Psoas muscle (tissue), 8 donors: ENCODE data around the gene CDH26. TPM values are rescaled to one million over a fixed set of nuclear protein-coding genes. Genes with fewer than 3 reads are reported as not detected.

Source experiments
- ATAC-seq, 4 donors: fragments of 200-7000 bp; cut with Tn5 transposase; one replicate each; pipeline ENCODE4 v1.9.1; 2020; ENCODE audit warnings: moderate library complexity in 3 of 4, mild to moderate bottlenecking in 2 of 4
- DNase-seq, 2 donors: peaks; one replicate each; pipeline ENCODE4 v3.0.0-alpha.2; 2020
- H3K27ac ChIP-seq: fragments of 200-600 bp; one replicate; pipeline ENCODE4 v1.8.0; 2022
- H3K27me3 ChIP-seq, 3 donors: fragments of 200-600 bp in 1 of 3; one replicate each; pipeline versions ENCODE4 v1.6.1 to v1.8.0; 2013 to 2022; ENCODE audit warnings: low read length in 2 of 3, mild to moderate bottlenecking in 2 of 3, moderate library complexity in 1 of 3; ENCODE audit not compliant: insufficient read depth in 3 of 3
- H3K36me3 ChIP-seq, 2 donors: fragments of 200-600 bp in 1 of 2; one replicate each; pipeline versions ENCODE4 v1.6.1 to v1.8.0; 2013 to 2022; ENCODE audit warnings: low read depth in 1 of 2, mild to moderate bottlenecking in 1 of 2, moderate library complexity in 1 of 2; ENCODE audit not compliant: insufficient read depth in 1 of 2
- H3K4me1 ChIP-seq: fragments of 200-600 bp; one replicate; pipeline ENCODE4 v1.8.0; 2022
- H3K4me3 ChIP-seq: fragments of 200-600 bp; one replicate; pipeline ENCODE4 v1.8.0; 2022; ENCODE audit warnings: mild to moderate bottlenecking
- H3K9me3 ChIP-seq: fragments of 200-600 bp; one replicate; pipeline ENCODE4 v1.8.0; 2022
- WGBS, 3 donors: extraction: QIAGEN DNeasy Blood & Tissue Kit; methylation state at CpG; one replicate each; pipeline versions ENCODE4 v1.1.6 to v1.1.7; 2013; 5-methylcytosine and 5-hydroxymethylcytosine counted together
- intact Hi-C, 2 donors: fragments of 100-400 bp; cut with DNase I; formaldehyde crosslinking; loops; one replicate each; pipeline versions ENCODE4 v1.11.0 to v1.14.2; 2022
- polyA plus RNA-seq, 3 donors: library from polyadenylated mRNA; stranded (reverse); fragments of 200-250 nt; gene quantifications; one replicate each; pipeline ENCODE4 v1.2.3, GENCODE V29; 2013
- total RNA-seq, 4 donors: library from RNA; stranded (reverse); fragmentation: NEBNext Ultra II Directional in 2 of 4; extraction: Animal tissue kit (Norgen Biotek cat#: 25700) in 2 of 4; gene quantifications; one replicate each; pipeline versions ENCODE4 v1.2.1 to v1.2.4, GENCODE V29; 2021 to 2023
- TF ChIP-seq, protein P1 (sequence below): fragments of 200-600 bp; IDR thresholded peaks from one replicate; pipeline ENCODE4 v1.8.0; 2022; ENCODE audit warnings: antibody characterized with exemption
- donor health status: healthy with polysubstance abuse.
- donor health status: DM: no; HTN: no; CAD: no; lungs with moderate emphysema.
- donor health status: Bipolar disorder and iron deficiency.
- donor health status: healthy.
- donor health status: DM: yes; HTN: yes; CAD: no.
- donor health status: DM: no; HTN: no; CAD: no.
- donor health status: DM: no; HTN: no; CAD: no.
- donor health status: DM: yes; HTN: yes; CAD: no.

Gene CDH26
- total and polyA plus RNA-seq, 7 donors = 0.18 to 0.77 (median 0.32) TPM

GRCh38 chr20:59976156-59976782 is 18.0 kb downstream of the CDH26 start:
- Histone ChIP-seq H3K9me3 (no peaks in the 10 kb centered on the region), H3K27ac (no peak overlapping the region), H3K27me3 (no peaks in the 10 kb centered on the region), H3K36me3 (no peaks in the 10 kb centered on the region), H3K4me1 (no peaks in the 10 kb centered on the region), H3K4me3 (no peak overlapping the region)
- 57 to 58% (median 58%) methylated on average over 6 of the region's 6 CpGs for WGBS, 3 donors
- intact Hi-C loops = no loop called here
- ATAC-seq = no peak
- DNase-seq = no peak
- TF ChIP-seq, protein P1, sequence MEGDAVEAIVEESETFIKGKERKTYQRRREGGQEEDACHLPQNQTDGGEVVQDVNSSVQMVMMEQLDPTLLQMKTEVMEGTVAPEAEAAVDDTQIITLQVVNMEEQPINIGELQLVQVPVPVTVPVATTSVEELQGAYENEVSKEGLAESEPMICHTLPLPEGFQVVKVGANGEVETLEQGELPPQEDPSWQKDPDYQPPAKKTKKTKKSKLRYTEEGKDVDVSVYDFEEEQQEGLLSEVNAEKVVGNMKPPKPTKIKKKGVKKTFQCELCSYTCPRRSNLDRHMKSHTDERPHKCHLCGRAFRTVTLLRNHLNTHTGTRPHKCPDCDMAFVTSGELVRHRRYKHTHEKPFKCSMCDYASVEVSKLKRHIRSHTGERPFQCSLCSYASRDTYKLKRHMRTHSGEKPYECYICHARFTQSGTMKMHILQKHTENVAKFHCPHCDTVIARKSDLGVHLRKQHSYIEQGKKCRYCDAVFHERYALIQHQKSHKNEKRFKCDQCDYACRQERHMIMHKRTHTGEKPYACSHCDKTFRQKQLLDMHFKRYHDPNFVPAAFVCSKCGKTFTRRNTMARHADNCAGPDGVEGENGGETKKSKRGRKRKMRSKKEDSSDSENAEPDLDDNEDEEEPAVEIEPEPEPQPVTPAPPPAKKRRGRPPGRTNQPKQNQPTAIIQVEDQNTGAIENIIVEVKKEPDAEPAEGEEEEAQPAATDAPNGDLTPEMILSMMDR = no peak

GRCh38 chr20:59977086-59977485 is 18.9 kb downstream of the CDH26 start:
- DNase-seq = no peak

GRCh38 chr20:59983076-59983475 is 24.9 kb downstream of the CDH26 start:
- H3K4me1 ChIP-seq = no peaks in the 10 kb centered on the region
- DNase-seq = no peak
- H3K27ac ChIP-seq = no peak overlapping the region
- TF ChIP-seq, protein P1 = no peak
- no peaks in the 10 kb centered on the region for H3K27me3 ChIP-seq
- H3K4me3 ChIP-seq = no peak overlapping the region
- no peak for ATAC-seq
- H3K9me3 ChIP-seq = no peaks in the 10 kb centered on the region
- 87 to 89% (median 88%) methylated on average over 9 of the region's 9 CpGs for WGBS, 3 donors
- H3K36me3 ChIP-seq = no peaks in the 10 kb centered on the region
- intact Hi-C loops = no loop called here

More at GRCh38 chr20:59977086-59977485, 18.9 kb downstream of the CDH26 start:
- no peaks in the 10 kb centered on the region for H3K27me3 ChIP-seq
- no peaks in the 10 kb centered on the region for H3K9me3 ChIP-seq
- H3K27ac ChIP-seq = no peak overlapping the region
- ATAC-seq = no peak
- no peaks in the 10 kb centered on the region for H3K4me1 ChIP-seq
- H3K36me3 ChIP-seq = no peaks in the 10 kb centered on the region
- WGBS, 3 donors = 95 to 97% (median 96%) methylated on average over 9 of the region's 9 CpGs
- H3K4me3 ChIP-seq = no peak overlapping the region
- TF ChIP-seq, protein P1 = no peak
- intact Hi-C loops = no loop called here

GRCh38 chr20:59984541-59984940 is 26.3 kb downstream of the CDH26 start:
- ATAC-seq = no peak
- Histone ChIP-seq H3K9me3 (no peaks in the 10 kb centered on the region), H3K4me1 (no peaks in the 10 kb centered on the region), H3K27ac (no peak overlapping the region), H3K36me3 (no peaks in the 10 kb centered on the region), H3K27me3 (no peaks in the 10 kb centered on the region), H3K4me3 (no peak overlapping the region)
- TF ChIP-seq, protein P1 = no peak
- no peak for DNase-seq
- intact Hi-C loops = no loop called here
- WGBS, 3 donors = 77 to 82% (median 81%) methylated on average over 4 of the region's 4 CpGs

DNA sequence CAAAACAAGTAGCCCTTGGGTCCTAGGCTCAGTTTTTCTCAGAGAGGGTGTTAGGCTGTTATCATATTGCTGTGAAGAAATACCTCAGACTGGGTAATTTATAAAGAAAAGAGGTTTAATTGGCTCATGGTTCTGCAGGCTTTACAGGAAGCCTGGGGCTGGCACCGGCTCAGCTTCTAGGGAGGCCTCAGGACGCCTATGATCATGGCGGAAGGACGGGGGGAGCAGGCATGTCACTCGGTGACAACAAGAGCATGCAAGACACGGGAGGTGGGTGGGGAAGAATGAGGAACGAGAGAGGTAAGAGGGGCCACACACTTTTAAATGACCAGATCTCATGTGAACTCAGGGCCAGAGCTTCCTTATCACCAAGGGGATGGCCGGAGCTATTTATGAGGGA is 26.9 kb downstream of the CDH26 start:
- 90 to 93% (median 93%) methylated on average over 8 of the region's 8 CpGs for WGBS, 3 donors
- no peaks in the 10 kb centered on the region for H3K9me3 ChIP-seq
- no peaks in the 10 kb centered on the region for H3K4me1 ChIP-seq
- DNase-seq = no peak
- H3K36me3 ChIP-seq = peaks cover 0 to 3% of the 10 kb centered on the region in 2 donors
- TF ChIP-seq, protein P1 = no peak
- intact Hi-C loops = no loop called here
- H3K27me3 ChIP-seq = no peaks in the 10 kb centered on the region
- no peak overlapping the region for H3K4me3 ChIP-seq
- no peak overlapping the region for H3K27ac ChIP-seq
- no peak for ATAC-seq
